PC-9 (cell line): ENCODE data around the gene PATJ. TPM values are rescaled to one million over a fixed set of nuclear protein-coding genes. Genes with fewer than 3 reads are reported as not detected.

Source experiments
- BruUV-seq: library from RNA; stranded (reverse); fragments of 400-500 nt; replicated peaks from 2 replicates; lab custom pipeline; 2021; lab: Mats Ljungman, UMichigan
- CTCF ChIA-PET: fragments of 300-600 bp; sonication (Branson Sonifier 250); formaldehyde crosslinking; loops from one replicate; lab custom pipeline; 2022; ENCODE audit warnings: antibody characterized with exemption; lab: Charles Lee
- POLR2A ChIA-PET: fragments of 300-600 bp; sonication (Branson Sonifier 250); formaldehyde crosslinking; loops from one replicate; lab custom pipeline; 2022; ENCODE audit warnings: antibody characterized with exemption; ENCODE audit not compliant: unreplicated experiment; lab: Charles Lee
- DNase-seq, 2 experiments: peaks; one replicate each; pipeline versions ENCODE4 v3.0.0 to v3.0.0-alpha.2; 2015 to 2022; ENCODE audit warnings: mixed read lengths in 1 of 2
- H2AFZ ChIP-seq: fragments of 200-600 bp; sonication (generic); 2 replicates; pipeline ENCODE4 v1.8.1; 2017; ENCODE audit warnings: antibody characterized with exemption
- H3F3A ChIP-seq: fragments of 200-600 bp; sonication (generic); 2 replicates; pipeline ENCODE4 v1.8.1; 2017; ENCODE audit warnings: antibody characterized with exemption, mild to moderate bottlenecking, low read depth; ENCODE audit not compliant: insufficient read depth
- H3K27ac ChIP-seq: fragments of 200-600 bp; sonication (generic); 2 replicates; pipeline ENCODE4 v1.6.1; 2016; ENCODE audit warnings: mixed run types
- H3K27me3 ChIP-seq: fragments of 200-600 bp; sonication (generic); 2 replicates; pipeline ENCODE4 v1.6.1; 2016; ENCODE audit warnings: low read depth, mixed run types; ENCODE audit not compliant: insufficient read depth
- H3K36me3 ChIP-seq: fragments of 200-600 bp; sonication (generic); 2 replicates; pipeline ENCODE4 v1.6.1; 2016; ENCODE audit warnings: low read depth, mixed run types
- H3K4me1 ChIP-seq: fragments of 200-600 bp; sonication (generic); replicated peaks from 2 replicates; pipeline ENCODE4 v1.6.1; 2016; ENCODE audit warnings: mixed run types; ENCODE audit not compliant: insufficient read depth
- H3K4me2 ChIP-seq: fragments of 200-600 bp; sonication (generic); 2 replicates; pipeline ENCODE4 v1.6.1; 2017; ENCODE audit warnings: mixed run types
- H3K4me3 ChIP-seq: fragments of 200-600 bp; sonication (generic); 2 replicates; pipeline ENCODE4 v1.6.1; 2016; ENCODE audit warnings: mixed run types
- H3K79me2 ChIP-seq: fragments of 200-600 bp; sonication (generic); 2 replicates; pipeline ENCODE4 v1.6.1; 2017; ENCODE audit warnings: low read depth, mixed run types
- H3K9me2 ChIP-seq: fragments of 200-600 bp; sonication (generic); 2 replicates; pipeline ENCODE4 v1.8.1; 2017; ENCODE audit warnings: mild to moderate bottlenecking; ENCODE audit not compliant: insufficient read depth
- H3K9me3 ChIP-seq: fragments of 200-600 bp; sonication (generic); 2 replicates; pipeline ENCODE4 v1.8.1; 2016; ENCODE audit warnings: low read depth; ENCODE audit not compliant: insufficient read depth
- H4K20me1 ChIP-seq: fragments of 200-600 bp; sonication (generic); 2 replicates; pipeline ENCODE4 v1.8.1; 2017; ENCODE audit not compliant: insufficient read depth
- CTCF ChIP-seq: fragments of 200-600 bp; sonication (generic); conservative IDR thresholded peaks from 2 replicates; pipeline ENCODE4 v1.6.1; 2017; ENCODE audit warnings: mixed run types, antibody characterized with exemption, mild to moderate bottlenecking, moderate library complexity
- EZH2 ChIP-seq: fragments of 200-600 bp; sonication (generic); IDR thresholded peaks from 2 replicates; pipeline ENCODE4 v1.8.0; 2017; ENCODE audit warnings: antibody characterized with exemption, low read depth
- intact Hi-C: fragments of 100-400 bp; cut with micrococcal nuclease; formaldehyde crosslinking; loops from one replicate; pipeline ENCODE4 v1.10.0; 2022; ENCODE audit not compliant: unreplicated experiment
- total RNA-seq: library from RNA; stranded (reverse); gene quantifications from 2 replicates; pipeline ENCODE4 v1.2.3, GENCODE V29; 2021

PATJ gene
- total RNA-seq, 1 experiment from 2014 or later = 91.0 TPM

- intact Hi-C loops = no loop called here
- TF ChIP-seq EZH2 (no peak), CTCF (no peak)
- BruUV-seq = no TSS peak
- Histone ChIP-seq H3K36me3 (no peaks in the 10 kb centered on the region), H3K27ac (no peak overlapping the region), H3K4me3 (no peak overlapping the region), H3K27me3 (no peaks in the 10 kb centered on the region), H3K9me2 (no peaks in the 10 kb centered on the region), H3K9me3 (no peaks in the 10 kb centered on the region), H3K4me1 (peaks cover 8% of the 10 kb centered on the region), H4K20me1 (no peaks in the 10 kb centered on the region), H2AFZ (no peak overlapping the region), H3K79me2 (no peaks in the 10 kb centered on the region), H3F3A (no peaks in the 10 kb centered on the region), H3K4me2 (no peak overlapping the region)
- DNase-seq = no peak
- ChIA-PET CTCF (interaction anchor here (1.2 kb wide), 1 partner anchor 10 kb away, joined by 4 read pairs; no protein-coding TSS in a partner anchor), POLR2A (interaction anchor here (0.6 to 0.7 kb wide), 2 partner anchors 135 to 226 kb away, joined by 4 to 7 read pairs; no protein-coding TSS in a partner anchor)
These were observed 443.4 kb downstream of the PATJ start for GRCh38 chr1:62185677-62186076.

- CTCF ChIA-PET = no interaction called here
- intact Hi-C loops = no loop called here
These were observed 445.3 kb downstream of the PATJ start for GRCh38 chr1:62187548-62187947.

GRCh38 chr1:62188111-62188510 is 445.8 kb downstream of the PATJ start:
- no peak for TF ChIP-seq CTCF
- TF ChIP-seq EZH2 = no peak
- Histone ChIP-seq H4K20me1 (no peaks in the 10 kb centered on the region), H3K27me3 (no peaks in the 10 kb centered on the region), H3K79me2 (no peaks in the 10 kb centered on the region), H3K27ac (no peak overlapping the region), H3K9me2 (no peaks in the 10 kb centered on the region), H2AFZ (no peak overlapping the region), H3K4me2 (no peak overlapping the region), H3F3A (no peaks in the 10 kb centered on the region), H3K4me3 (no peak overlapping the region), H3K9me3 (no peaks in the 10 kb centered on the region), H3K36me3 (no peaks in the 10 kb centered on the region), H3K4me1 (no peaks in the 10 kb centered on the region)
- CTCF ChIA-PET = no interaction called here
- no TSS peak for BruUV-seq
- POLR2A ChIA-PET = no interaction called here
- no peak for DNase-seq
- intact Hi-C loops = no loop called here

More at GRCh38 chr1:62187548-62187947, 445.3 kb downstream of the PATJ start:
- no peaks in the 10 kb centered on the region for H3K36me3 ChIP-seq
- POLR2A ChIA-PET = no interaction called here
- H2AFZ ChIP-seq = no peak overlapping the region
- H4K20me1 ChIP-seq = no peaks in the 10 kb centered on the region
- no peak overlapping the region for H3K4me3 ChIP-seq
- H3K9me3 ChIP-seq = no peaks in the 10 kb centered on the region
- H3K79me2 ChIP-seq = no peaks in the 10 kb centered on the region
- H3K4me2 ChIP-seq = no peak overlapping the region
- H3K27me3 ChIP-seq = no peaks in the 10 kb centered on the region
- no peaks in the 10 kb centered on the region for H3F3A ChIP-seq
- H3K9me2 ChIP-seq = no peaks in the 10 kb centered on the region
- no peaks in the 10 kb centered on the region for H3K4me1 ChIP-seq
- TF ChIP-seq CTCF = no peak
- no peak for TF ChIP-seq EZH2
- no peak overlapping the region for H3K27ac ChIP-seq
- no TSS peak for BruUV-seq
- DNase-seq = no peak
